ENCODE data around the gene EGFR. TPM values are rescaled to one million over a fixed set of nuclear protein-coding genes. Genes with fewer than 3 reads are reported as not detected.

The EGFR gene
- total and polyA plus RNA-seq, 2 experiments from 2014 or later, result 21.6 to 51.0 TPM

- H3K4me1 ChIP-seq (ENCODE audit: insufficient read depth), result peaks cover 57% of the 10 kb centered on the region
- H3K9me3 ChIP-seq (ENCODE audit: low read depth), result no peaks in the 10 kb centered on the region
- TF ChIP-seq EZH2phosphoT487 (IDR thresholded peaks at IDR 0.05; ENCODE audit: low read depth, severe bottlenecking, unreplicated experiment), result no peak
- no peak for TF ChIP-seq CTCF (IDR thresholded peaks at IDR 0.05; ENCODE audit: poor library complexity)
- TF ChIP-seq EZH2 (IDR thresholded peaks at IDR 0.05; ENCODE audit: borderline replicate concordance), result no peak
- no peak overlapping the region for H2AFZ ChIP-seq
- no peaks in the 10 kb centered on the region for H4K20me1 ChIP-seq (ENCODE audit: insufficient read depth, poor library complexity, severe bottlenecking)
- no peaks in the 10 kb centered on the region for H3K36me3 ChIP-seq (replicated peaks; ENCODE audit: insufficient read depth, low read depth)
- DNase-seq (ENCODE audit: low spot score), result no peak
- no peaks in the 10 kb centered on the region for H3K9me2 ChIP-seq (replicated peaks; ENCODE audit: insufficient read depth)
- no peak overlapping the region for H3K4me2 ChIP-seq
- H3K79me2 ChIP-seq, result peaks cover 16% of the 10 kb centered on the region
- no peaks in the 10 kb centered on the region for H3K27me3 ChIP-seq
- peak overlapping the region; percentile 96 for H3K27ac ChIP-seq
- WGBS (ENCODE audit: low lambda C conversion rate, missing lambda C conversion rate), result 51% methylated on average over 6 of the region's 6 CpGs
- H3K4me3 ChIP-seq, result no peak overlapping the region
Measured at GRCh38 chr7:55128693-55129394, 110.0 kb downstream of the EGFR start.

- no peak for TF ChIP-seq EZH2 (IDR thresholded peaks at IDR 0.05; ENCODE audit: borderline replicate concordance)
- no peak for TF ChIP-seq EZH2phosphoT487 (IDR thresholded peaks at IDR 0.05; ENCODE audit: low read depth, severe bottlenecking, unreplicated experiment)
- TF ChIP-seq CTCF (IDR thresholded peaks at IDR 0.05; ENCODE audit: poor library complexity), result no peak
- no peaks in the 10 kb centered on the region for H3K9me2 ChIP-seq (replicated peaks; ENCODE audit: insufficient read depth)
- peaks cover 63% of the 10 kb centered on the region for H3K4me1 ChIP-seq (ENCODE audit: insufficient read depth)
- WGBS (ENCODE audit: low lambda C conversion rate, missing lambda C conversion rate), result 74% methylated on average over 8 of the region's 8 CpGs
- H3K79me2 ChIP-seq, result peaks cover 7% of the 10 kb centered on the region
- H3K9me3 ChIP-seq (ENCODE audit: low read depth), result no peaks in the 10 kb centered on the region
- DNase-seq (ENCODE audit: low spot score), result no peak
- H3K4me2 ChIP-seq, result no peak overlapping the region
- H3K27ac ChIP-seq, result peak overlapping the region; percentile 96
- no peak overlapping the region for H3K4me3 ChIP-seq
- no peaks in the 10 kb centered on the region for H4K20me1 ChIP-seq (ENCODE audit: insufficient read depth, poor library complexity, severe bottlenecking)
- no peaks in the 10 kb centered on the region for H3K27me3 ChIP-seq
- no peaks in the 10 kb centered on the region for H3K36me3 ChIP-seq (replicated peaks; ENCODE audit: insufficient read depth, low read depth)
- no peak overlapping the region for H2AFZ ChIP-seq
Measured at GRCh38 chr7:55129541-55130394, 111.0 kb downstream of the EGFR start.

- Histone ChIP-seq H3K79me2 (peaks cover 4% of the 10 kb centered on the region), H3K4me2 (peak overlapping the region; percentile 6), H3K9me3 (ENCODE audit: low read depth) (no peaks in the 10 kb centered on the region), H3K4me3 (no peak overlapping the region), H2AFZ (no peak overlapping the region), H3K36me3 (replicated peaks; ENCODE audit: insufficient read depth, low read depth) (no peaks in the 10 kb centered on the region), H4K20me1 (ENCODE audit: insufficient read depth, poor library complexity, severe bottlenecking) (no peaks in the 10 kb centered on the region), H3K27me3 (no peaks in the 10 kb centered on the region), H3K27ac (peak overlapping the region; percentile 96), H3K4me1 (ENCODE audit: insufficient read depth) (peaks cover 63% of the 10 kb centered on the region), H3K9me2 (replicated peaks; ENCODE audit: insufficient read depth) (no peaks in the 10 kb centered on the region)
- 72% methylated on average over 15 of the region's 15 CpGs for WGBS (ENCODE audit: low lambda C conversion rate, missing lambda C conversion rate)
- TF ChIP-seq CTCF (IDR thresholded peaks at IDR 0.05; ENCODE audit: poor library complexity) (no peak), EZH2 (IDR thresholded peaks at IDR 0.05; ENCODE audit: borderline replicate concordance) (no peak), EZH2phosphoT487 (IDR thresholded peaks at IDR 0.05; ENCODE audit: low read depth, severe bottlenecking, unreplicated experiment) (no peak)
- DNase-seq (ENCODE audit: low spot score), result no peak
Measured at GRCh38 chr7:55130395-55131141, 111.8 kb downstream of the EGFR start.

Measured in hepatocyte (in vitro differentiated cells).